GM21526 (cell line): ENCODE results near the gene ANKS6.

Experiments
- ATAC-seq: cut with Tn5 transposase; IDR thresholded peaks from one replicate; pipeline ENCODE4 v1.9.1; 2021; ENCODE audit warnings: moderate library complexity; ENCODE audit not compliant: unreplicated experiment, low FRiP score

The ANKS6 gene

GRCh38 chr9:98796364-98797101 lies at the start of gene ANKS6:
Gene ANKS6 (minus strand): TSS chr9:98796555. CDS start chr9:98796491, 64 bp downstream.
- peak; percentile 85 for ATAC-seq

GRCh38 chr9:98846081-98846480 lies 49.7 kb upstream of the ANKS6 start:
- no peak for ATAC-seq

- ATAC-seq = no peak
These were observed 46.2 kb upstream of the ANKS6 start for GRCh38 chr9:98842510-98842909.

- no peak for ATAC-seq
These were observed 43.4 kb upstream of the ANKS6 start for GRCh38 chr9:98839724-98840123.

- ATAC-seq = no peak
These were observed 42.7 kb upstream of the ANKS6 start for GRCh38 chr9:98838868-98839565.

- no peak for ATAC-seq
These were observed 42.0 kb upstream of the ANKS6 start for GRCh38 chr9:98838155-98838867.

- ATAC-seq = no peak
These were observed 41.2 kb upstream of the ANKS6 start for GRCh38 chr9:98837516-98837915.

GRCh38 chr9:98836206-98836605 lies 39.9 kb upstream of the ANKS6 start:
- ATAC-seq = no peak

GRCh38 chr9:98834386-98834785 lies 38.0 kb upstream of the ANKS6 start:
- no peak for ATAC-seq

GRCh38 chr9:98833090-98833956 lies 37.0 kb upstream of the ANKS6 start:
- ATAC-seq = no peak

- ATAC-seq = no peak
These were observed 36.4 kb upstream of the ANKS6 start for GRCh38 chr9:98832768-98833089.

GRCh38 chr9:98831696-98832095 lies 35.3 kb upstream of the ANKS6 start:
- ATAC-seq = no peak

GRCh38 chr9:98830554-98830953 lies 34.2 kb upstream of the ANKS6 start:
- no peak for ATAC-seq

- ATAC-seq = no peak
These were observed 33.4 kb upstream of the ANKS6 start for GRCh38 chr9:98829766-98830165.

GRCh38 chr9:98826716-98827115 lies 30.4 kb upstream of the ANKS6 start:
- ATAC-seq = no peak

GRCh38 chr9:98825414-98825813 lies 29.1 kb upstream of the ANKS6 start:
- ATAC-seq = no peak

- no peak for ATAC-seq
These were observed 27.4 kb upstream of the ANKS6 start for GRCh38 chr9:98823666-98824334.

- no peak for ATAC-seq
These were observed 26.3 kb upstream of the ANKS6 start for GRCh38 chr9:98822661-98823060.

GRCh38 chr9:98821831-98822230 lies 25.5 kb upstream of the ANKS6 start:
- ATAC-seq = no peak

GRCh38 chr9:98819231-98819630 lies 22.9 kb upstream of the ANKS6 start:
- ATAC-seq = no peak
